DOHH2 (cell line): ENCODE data around the gene DOCK6.

ENCODE experiments used
- H3F3A ChIP-seq: fragments of 200-600 bp; sonication (generic), shearing (Covaris generic); 2 replicates; pipeline ENCODE4 v1.6.0; 2016; ENCODE audit warnings: antibody characterized with exemption, mild to moderate bottlenecking; ENCODE audit not compliant: control insufficient read depth, insufficient read depth
- H3K27ac ChIP-seq: fragments of 200-600 bp; sonication (generic); 2 replicates; pipeline ENCODE4 v1.5.1; 2014; ENCODE audit warnings: low read depth, mild to moderate bottlenecking, low read length, moderate library complexity
- H3K27me3 ChIP-seq: fragments of 200-600 bp; sonication (generic); 2 replicates; pipeline ENCODE4 v1.6.1; 2014; ENCODE audit warnings: mild to moderate bottlenecking, low read length, mixed read lengths; ENCODE audit not compliant: control insufficient read depth
- H3K36me3 ChIP-seq: fragments of 200-600 bp; sonication (generic); 2 replicates; pipeline ENCODE4 v1.6.1; 2014; ENCODE audit warnings: mild to moderate bottlenecking, low read length, moderate library complexity, mixed read lengths; ENCODE audit not compliant: control insufficient read depth
- H3K4me1 ChIP-seq: fragments of 200-600 bp; sonication (generic); 2 replicates; pipeline ENCODE4 v1.6.1; 2014; ENCODE audit warnings: mild to moderate bottlenecking, low read length, mixed read lengths; ENCODE audit not compliant: control insufficient read depth
- H3K4me2 ChIP-seq: fragments of 200-600 bp; sonication (generic); 2 replicates; pipeline ENCODE4 v1.6.0; 2014; ENCODE audit warnings: mild to moderate bottlenecking, low read length, moderate library complexity
- H3K4me3 ChIP-seq: fragments of 200-600 bp; sonication (generic); 2 replicates; pipeline ENCODE4 v1.5.1; 2014; ENCODE audit warnings: mild to moderate bottlenecking, low read length, mixed read lengths
- H3K79me2 ChIP-seq: fragments of 200-600 bp; sonication (generic); 2 replicates; pipeline ENCODE4 v1.6.1; 2014; ENCODE audit warnings: mild to moderate bottlenecking, low read length, mixed read lengths; ENCODE audit not compliant: control insufficient read depth
- H3K9me2 ChIP-seq: fragments of 200-600 bp; sonication (generic); replicated peaks from 2 replicates; pipeline ENCODE4 v1.6.1; 2014; ENCODE audit warnings: mild to moderate bottlenecking, low read length, mixed read lengths; ENCODE audit not compliant: control insufficient read depth
- H3K9me3 ChIP-seq: fragments of 200-600 bp; sonication (generic); 2 replicates; pipeline ENCODE4 v1.6.1; 2014; ENCODE audit warnings: antibody characterized with exemption, low read length, mixed read lengths; ENCODE audit not compliant: control insufficient read depth, insufficient read depth
- H4K20me1 ChIP-seq: fragments of 200-600 bp; sonication (generic); 2 replicates; pipeline ENCODE4 v1.6.0; 2014; ENCODE audit warnings: low read depth, mild to moderate bottlenecking, antibody characterized with exemption, low read length, moderate library complexity; ENCODE audit not compliant: control insufficient read depth, insufficient read depth
- CTCF ChIP-seq: fragments of 200-600 bp; sonication (generic); IDR thresholded peaks from one replicate; pipeline ENCODE4 v1.5.1; 2014; ENCODE audit warnings: antibody characterized with exemption, mild to moderate bottlenecking, low read depth, low read length; ENCODE audit not compliant: poor library complexity, severe bottlenecking
- EZH2phosphoT487 ChIP-seq: fragments of 200-600 bp; sonication (generic); IDR thresholded peaks from 2 replicates; pipeline ENCODE4 v1.6.1; 2017; ENCODE audit warnings: borderline replicate concordance, mild to moderate bottlenecking, antibody characterized with exemption, low read length, moderate library complexity, mixed read lengths

DOCK6 gene

GRCh38 chr19:11166281-11167142 is 95.8 kb downstream of the DOCK6 start:
- Histone ChIP-seq H3K9me3 (no peaks in the 10 kb centered on the region), H3K27me3 (no peaks in the 10 kb centered on the region), H3K27ac (no peak overlapping the region), H3K79me2 (no peaks in the 10 kb centered on the region), H3K4me3 (no peak overlapping the region), H3K36me3 (peaks cover 49% of the 10 kb centered on the region), H3K4me1 (no peaks in the 10 kb centered on the region), H3K9me2 (no peaks in the 10 kb centered on the region), H4K20me1 (no peaks in the 10 kb centered on the region), H3K4me2 (no peak overlapping the region), H3F3A (no peaks in the 10 kb centered on the region; the same call in 1 of the 2 replicates)
- TF ChIP-seq EZH2phosphoT487 (no peak), CTCF (no peak)

GRCh38 chr19:11165486-11166030 is 96.8 kb downstream of the DOCK6 start:
- Histone ChIP-seq H3K27ac (no peak overlapping the region), H4K20me1 (no peaks in the 10 kb centered on the region), H3K4me1 (no peaks in the 10 kb centered on the region), H3K9me3 (no peaks in the 10 kb centered on the region), H3K9me2 (no peaks in the 10 kb centered on the region), H3K4me3 (no peak overlapping the region), H3F3A (no peaks in the 10 kb centered on the region; the same call in 1 of the 2 replicates), H3K27me3 (no peaks in the 10 kb centered on the region), H3K4me2 (no peak overlapping the region), H3K79me2 (no peaks in the 10 kb centered on the region), H3K36me3 (peaks cover 49% of the 10 kb centered on the region)
- TF ChIP-seq EZH2phosphoT487 (no peak), CTCF (no peak)

GRCh38 chr19:11164879-11165406 is 97.4 kb downstream of the DOCK6 start:
- H3K4me3 ChIP-seq, result no peak overlapping the region
- no peak overlapping the region for H3K4me2 ChIP-seq

More at GRCh38 chr19:11164879-11165406, 97.4 kb downstream of the DOCK6 start:
- peaks cover 42% of the 10 kb centered on the region for H3K36me3 ChIP-seq
- H3K4me1 ChIP-seq, result no peaks in the 10 kb centered on the region
- H3K9me3 ChIP-seq, result no peaks in the 10 kb centered on the region
- H3K79me2 ChIP-seq, result no peaks in the 10 kb centered on the region
- no peaks in the 10 kb centered on the region for H3K27me3 ChIP-seq
- no peak overlapping the region for H3K27ac ChIP-seq
- H3K9me2 ChIP-seq, result no peaks in the 10 kb centered on the region
- peaks cover 3% of the 10 kb centered on the region for H3F3A ChIP-seq
- H4K20me1 ChIP-seq, result no peaks in the 10 kb centered on the region
- TF ChIP-seq EZH2phosphoT487, result no peak
- TF ChIP-seq CTCF, result no peak
